Measurements from ENCODE around the gene COX18. TPM values are rescaled to one million over a fixed set of nuclear protein-coding genes. Genes with fewer than 3 reads are reported as not detected.

Gene COX18
- total RNA-seq, 2 experiments from 2014 or later = 16.9 to 23.5 TPM

DNA sequence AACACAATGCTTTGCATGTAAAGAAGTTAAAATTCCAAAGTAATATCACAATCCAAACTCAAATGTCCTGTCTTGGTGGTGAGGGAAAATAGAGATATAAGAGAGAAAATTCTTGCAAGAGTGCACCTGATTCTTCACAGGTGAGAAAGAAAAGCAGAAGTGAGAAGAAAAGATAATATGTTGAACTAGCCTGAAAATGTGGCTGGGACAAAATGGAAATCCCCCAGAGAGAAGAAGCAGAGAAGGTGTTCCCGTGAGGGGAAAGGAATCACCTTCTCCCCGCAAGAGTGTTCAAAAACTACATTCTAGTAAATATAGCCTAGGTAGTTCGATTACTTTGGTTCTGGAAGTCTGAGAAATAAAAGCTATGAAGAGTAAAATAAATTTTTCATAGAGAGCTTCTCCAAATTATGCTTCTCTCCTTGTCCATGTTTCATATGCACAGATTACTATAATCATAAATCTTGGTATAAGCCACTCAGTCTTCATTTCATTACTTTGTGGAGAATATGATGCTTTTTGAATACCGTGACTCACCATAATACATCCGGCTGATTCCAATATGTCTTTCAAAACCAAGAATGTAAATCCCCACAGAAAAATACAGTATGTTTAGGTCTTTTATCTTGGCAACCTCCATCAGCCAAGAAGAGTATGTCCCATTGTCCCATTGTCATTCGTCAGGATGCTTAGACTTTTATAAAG, 63.1 kb downstream of the COX18 start:
- ChIA-PET POLR2A (no interaction called here), CTCF (ENCODE audit: unreplicated experiment) (no interaction called here)
- Histone ChIP-seq H3K4me1 (ENCODE audit: insufficient read depth, low read length, poor library complexity, severe bottlenecking) (peaks cover 8% of the 10 kb centered on the region), H3K9me2 (ENCODE audit: insufficient read depth, low read length) (no peaks in the 10 kb centered on the region), H3K4me3 (ENCODE audit: low read depth, low read length, poor library complexity, severe bottlenecking) (no peak overlapping the region), H4K20me1 (ENCODE audit: insufficient read depth, low read length) (no peaks in the 10 kb centered on the region), H3K9me3 (ENCODE audit: low read length) (no peaks in the 10 kb centered on the region), H3K27ac (ENCODE audit: low read depth, low read length, poor library complexity, severe bottlenecking) (no peak overlapping the region), H2AFZ (ENCODE audit: low read length) (no peak overlapping the region), H3K79me2 (ENCODE audit: insufficient read depth, low read depth, low read length) (no peaks in the 10 kb centered on the region), H3K36me3 (ENCODE audit: insufficient read depth, low read length) (no peaks in the 10 kb centered on the region), H3K4me2 (ENCODE audit: low read length) (0 out of 2 replicates have a peak overlapping the region, but pooled peaks have one; percentile 2)
- BruUV-seq (replicated peaks) = no TSS peak
- no peak for TF ChIP-seq EZH2phosphoT487 (IDR thresholded peaks at IDR 0.05; ENCODE audit: borderline replicate concordance, low read depth, low read length)
- TF ChIP-seq, protein P1, sequence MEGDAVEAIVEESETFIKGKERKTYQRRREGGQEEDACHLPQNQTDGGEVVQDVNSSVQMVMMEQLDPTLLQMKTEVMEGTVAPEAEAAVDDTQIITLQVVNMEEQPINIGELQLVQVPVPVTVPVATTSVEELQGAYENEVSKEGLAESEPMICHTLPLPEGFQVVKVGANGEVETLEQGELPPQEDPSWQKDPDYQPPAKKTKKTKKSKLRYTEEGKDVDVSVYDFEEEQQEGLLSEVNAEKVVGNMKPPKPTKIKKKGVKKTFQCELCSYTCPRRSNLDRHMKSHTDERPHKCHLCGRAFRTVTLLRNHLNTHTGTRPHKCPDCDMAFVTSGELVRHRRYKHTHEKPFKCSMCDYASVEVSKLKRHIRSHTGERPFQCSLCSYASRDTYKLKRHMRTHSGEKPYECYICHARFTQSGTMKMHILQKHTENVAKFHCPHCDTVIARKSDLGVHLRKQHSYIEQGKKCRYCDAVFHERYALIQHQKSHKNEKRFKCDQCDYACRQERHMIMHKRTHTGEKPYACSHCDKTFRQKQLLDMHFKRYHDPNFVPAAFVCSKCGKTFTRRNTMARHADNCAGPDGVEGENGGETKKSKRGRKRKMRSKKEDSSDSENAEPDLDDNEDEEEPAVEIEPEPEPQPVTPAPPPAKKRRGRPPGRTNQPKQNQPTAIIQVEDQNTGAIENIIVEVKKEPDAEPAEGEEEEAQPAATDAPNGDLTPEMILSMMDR (conservative IDR thresholded peaks at IDR 0.05; ENCODE audit: low read length) = no peak
- intact Hi-C loops (cut with micrococcal nuclease; ENCODE audit: unreplicated experiment) = no loop called here
- peak; percentile 19 for DNase-seq (ENCODE audit: low spot score)

DNA sequence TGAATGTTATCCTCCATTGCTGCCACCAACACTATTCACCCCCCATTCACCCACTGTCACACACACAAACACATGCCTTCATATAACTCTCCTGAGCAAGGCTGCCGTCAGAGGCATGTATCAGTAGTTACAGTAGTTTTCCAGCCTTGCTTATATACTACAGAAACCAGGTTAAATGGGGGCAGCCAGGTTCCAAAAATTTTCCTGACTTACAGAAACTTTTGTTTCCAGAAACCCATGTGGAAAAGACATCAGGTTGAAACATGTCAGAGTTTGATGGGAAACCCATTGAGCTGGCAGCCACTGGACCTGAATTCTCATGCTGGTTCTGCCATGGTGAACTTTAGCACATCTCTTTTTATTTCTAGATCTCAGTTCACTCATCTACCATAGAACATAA, 64.0 kb downstream of the COX18 start:
- Histone ChIP-seq H3K4me3 (ENCODE audit: low read depth, low read length, poor library complexity, severe bottlenecking) (no peak overlapping the region), H3K9me2 (ENCODE audit: insufficient read depth, low read length) (no peaks in the 10 kb centered on the region), H3K79me2 (ENCODE audit: insufficient read depth, low read depth, low read length) (no peaks in the 10 kb centered on the region), H3K27ac (ENCODE audit: low read depth, low read length, poor library complexity, severe bottlenecking) (no peak overlapping the region), H3K4me2 (ENCODE audit: low read length) (no peak overlapping the region), H3K4me1 (ENCODE audit: insufficient read depth, low read length, poor library complexity, severe bottlenecking) (peaks cover 8% of the 10 kb centered on the region), H4K20me1 (ENCODE audit: insufficient read depth, low read length) (no peaks in the 10 kb centered on the region), H2AFZ (ENCODE audit: low read length) (no peak overlapping the region), H3K36me3 (ENCODE audit: insufficient read depth, low read length) (no peaks in the 10 kb centered on the region), H3K9me3 (ENCODE audit: low read length) (no peaks in the 10 kb centered on the region)
- intact Hi-C loops (cut with micrococcal nuclease; ENCODE audit: unreplicated experiment) = no loop called here
- BruUV-seq (replicated peaks) = no TSS peak
- ChIA-PET POLR2A (no interaction called here), CTCF (ENCODE audit: unreplicated experiment) (no interaction called here)
- no peak for DNase-seq (ENCODE audit: low spot score)
- TF ChIP-seq EZH2phosphoT487 (IDR thresholded peaks at IDR 0.05; ENCODE audit: borderline replicate concordance, low read depth, low read length) = no peak
- TF ChIP-seq, protein P1 (conservative IDR thresholded peaks at IDR 0.05; ENCODE audit: low read length) = no peak

Small RNA genes within 50 kb of the gene (small RNA-seq; reads per million reads assigned to genes)
- not detected for gene RNU6ATAC5P

Other genes starting within 250 kb of the COX18 start
- gene ANKRD17, start 189.1 kb upstream of the COX18 start, total RNA-seq (2014; rRNA removed; shearing (Covaris generic)) = 39.4 and 53.0 TPM in 2 replicates
- gene ANKRD17, start 189.1 kb upstream of the COX18 start, total RNA-seq (2022) = 70.3 and 77.4 TPM in 2 replicates

Measured in OCI-LY7 (cell line).